ENCODE measurements around the gene MOGAT3.

The MOGAT3 gene

DNA sequence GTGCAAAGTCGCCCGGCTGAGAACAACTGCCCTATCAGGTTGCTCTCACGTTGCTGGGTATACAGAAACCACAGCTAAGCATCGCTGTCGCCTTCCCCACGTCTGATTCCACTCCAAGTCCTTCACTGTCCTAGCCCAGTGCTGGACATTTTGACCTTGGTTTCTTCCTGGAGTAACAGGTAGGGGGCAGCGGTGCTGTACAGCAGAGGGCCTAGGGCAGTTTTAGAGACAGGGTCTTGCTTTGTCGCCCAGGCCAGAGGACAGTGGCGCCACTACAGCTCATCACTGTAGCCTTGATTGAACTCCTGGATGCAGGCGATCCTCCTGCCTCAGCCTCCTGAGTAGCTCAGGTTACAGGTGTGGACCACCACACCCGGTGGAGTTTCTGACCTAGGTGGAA lies 34.2 kb upstream of the MOGAT3 start:
- Histone ChIP-seq H3K36me3 (ENCODE audit: control insufficient read depth, low read length) (peaks cover 35% of the 10 kb centered on the region), H4K20me1 (ENCODE audit: control insufficient read depth, insufficient read depth, low read depth, low read length) (0 out of 2 replicates have a peak, but pooled peaks cover 4% of the 10 kb centered on the region), H3K4me1 (ENCODE audit: control insufficient read depth, low read length) (no peaks in the 10 kb centered on the region), H3K27ac (ENCODE audit: low read depth, low read length) (no peak overlapping the region), H3K27me3 (ENCODE audit: control insufficient read depth, low read length) (no peaks in the 10 kb centered on the region), H3K4me2 (ENCODE audit: low read length) (no peak overlapping the region), H3K9me2 (replicated peaks; ENCODE audit: control insufficient read depth, low read length) (no peaks in the 10 kb centered on the region), H3F3A (ENCODE audit: control insufficient read depth, insufficient read depth) (no peaks in the 10 kb centered on the region), H3K9me3 (ENCODE audit: control insufficient read depth, insufficient read depth, low read length) (no peaks in the 10 kb centered on the region), H3K79me2 (ENCODE audit: control insufficient read depth, low read length) (no peaks in the 10 kb centered on the region), H3K4me3 (ENCODE audit: low read length) (no peak overlapping the region)
- TF ChIP-seq EZH2phosphoT487 (IDR thresholded peaks at IDR 0.05; ENCODE audit: borderline replicate concordance, low read length), result no peak
- TF ChIP-seq, protein P1, sequence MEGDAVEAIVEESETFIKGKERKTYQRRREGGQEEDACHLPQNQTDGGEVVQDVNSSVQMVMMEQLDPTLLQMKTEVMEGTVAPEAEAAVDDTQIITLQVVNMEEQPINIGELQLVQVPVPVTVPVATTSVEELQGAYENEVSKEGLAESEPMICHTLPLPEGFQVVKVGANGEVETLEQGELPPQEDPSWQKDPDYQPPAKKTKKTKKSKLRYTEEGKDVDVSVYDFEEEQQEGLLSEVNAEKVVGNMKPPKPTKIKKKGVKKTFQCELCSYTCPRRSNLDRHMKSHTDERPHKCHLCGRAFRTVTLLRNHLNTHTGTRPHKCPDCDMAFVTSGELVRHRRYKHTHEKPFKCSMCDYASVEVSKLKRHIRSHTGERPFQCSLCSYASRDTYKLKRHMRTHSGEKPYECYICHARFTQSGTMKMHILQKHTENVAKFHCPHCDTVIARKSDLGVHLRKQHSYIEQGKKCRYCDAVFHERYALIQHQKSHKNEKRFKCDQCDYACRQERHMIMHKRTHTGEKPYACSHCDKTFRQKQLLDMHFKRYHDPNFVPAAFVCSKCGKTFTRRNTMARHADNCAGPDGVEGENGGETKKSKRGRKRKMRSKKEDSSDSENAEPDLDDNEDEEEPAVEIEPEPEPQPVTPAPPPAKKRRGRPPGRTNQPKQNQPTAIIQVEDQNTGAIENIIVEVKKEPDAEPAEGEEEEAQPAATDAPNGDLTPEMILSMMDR (IDR thresholded peaks at IDR 0.05; ENCODE audit: low read depth, low read length, poor library complexity, severe bottlenecking), result peak; percentile 62

DNA sequence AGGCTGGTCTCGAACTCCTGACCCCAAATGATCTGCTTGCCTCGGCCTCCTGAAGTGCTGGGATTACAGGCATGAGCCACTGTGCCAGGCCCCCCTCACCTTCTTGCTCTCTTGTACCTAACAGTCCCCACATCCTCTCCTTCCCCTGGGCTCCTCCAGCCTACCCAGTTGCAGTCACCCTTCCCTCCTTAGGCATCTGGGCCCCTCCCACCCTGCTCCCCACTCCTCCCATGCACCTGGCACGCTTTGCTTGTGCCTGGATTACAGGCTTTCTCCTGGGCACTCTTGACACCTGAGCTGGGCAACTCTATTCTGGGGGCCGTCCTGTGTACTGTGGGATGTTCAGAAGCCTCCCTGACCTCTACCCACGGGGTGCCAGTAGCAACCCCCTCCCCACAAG lies 33.8 kb upstream of the MOGAT3 start:
- H3K9me3 ChIP-seq (ENCODE audit: control insufficient read depth, insufficient read depth, low read length), result no peaks in the 10 kb centered on the region
- 0 out of 2 replicates have a peak, but pooled peaks cover 4% of the 10 kb centered on the region for H4K20me1 ChIP-seq (ENCODE audit: control insufficient read depth, insufficient read depth, low read depth, low read length)
- no peaks in the 10 kb centered on the region for H3K27me3 ChIP-seq (ENCODE audit: control insufficient read depth, low read length)
- H3F3A ChIP-seq (ENCODE audit: control insufficient read depth, insufficient read depth), result no peaks in the 10 kb centered on the region
- H3K4me3 ChIP-seq (ENCODE audit: low read length), result no peak overlapping the region
- H3K27ac ChIP-seq (ENCODE audit: low read depth, low read length), result no peak overlapping the region
- H3K9me2 ChIP-seq (replicated peaks; ENCODE audit: control insufficient read depth, low read length), result no peaks in the 10 kb centered on the region
- no peaks in the 10 kb centered on the region for H3K79me2 ChIP-seq (ENCODE audit: control insufficient read depth, low read length)
- H3K4me1 ChIP-seq (ENCODE audit: control insufficient read depth, low read length), result no peaks in the 10 kb centered on the region
- TF ChIP-seq, protein P1 (IDR thresholded peaks at IDR 0.05; ENCODE audit: low read depth, low read length, poor library complexity, severe bottlenecking), result no peak
- no peak for TF ChIP-seq EZH2phosphoT487 (IDR thresholded peaks at IDR 0.05; ENCODE audit: borderline replicate concordance, low read length)
- no peak overlapping the region for H3K4me2 ChIP-seq (ENCODE audit: low read length)
- peaks cover 31% of the 10 kb centered on the region for H3K36me3 ChIP-seq (ENCODE audit: control insufficient read depth, low read length)

- H3K27me3 ChIP-seq (ENCODE audit: control insufficient read depth, low read length), result no peaks in the 10 kb centered on the region
- no peaks in the 10 kb centered on the region for H3K4me1 ChIP-seq (ENCODE audit: control insufficient read depth, low read length)
- H4K20me1 ChIP-seq (ENCODE audit: control insufficient read depth, insufficient read depth, low read depth, low read length), result 0 out of 2 replicates have a peak, but pooled peaks cover 4% of the 10 kb centered on the region
- H3K27ac ChIP-seq (ENCODE audit: low read depth, low read length), result no peak overlapping the region
- TF ChIP-seq EZH2phosphoT487 (IDR thresholded peaks at IDR 0.05; ENCODE audit: borderline replicate concordance, low read length), result no peak
- TF ChIP-seq, protein P1 (IDR thresholded peaks at IDR 0.05; ENCODE audit: low read depth, low read length, poor library complexity, severe bottlenecking), result no peak
- H3K36me3 ChIP-seq (ENCODE audit: control insufficient read depth, low read length), result peaks cover 27% of the 10 kb centered on the region
- H3K9me3 ChIP-seq (ENCODE audit: control insufficient read depth, insufficient read depth, low read length), result no peaks in the 10 kb centered on the region
- no peaks in the 10 kb centered on the region for H3K79me2 ChIP-seq (ENCODE audit: control insufficient read depth, low read length)
- H3K4me3 ChIP-seq (ENCODE audit: low read length), result no peak overlapping the region
- H3K9me2 ChIP-seq (replicated peaks; ENCODE audit: control insufficient read depth, low read length), result no peaks in the 10 kb centered on the region
- H3F3A ChIP-seq (ENCODE audit: control insufficient read depth, insufficient read depth), result no peaks in the 10 kb centered on the region
- no peak overlapping the region for H3K4me2 ChIP-seq (ENCODE audit: low read length)
Observed at GRCh38 chr7:101233907-101234547, 33.2 kb upstream of the MOGAT3 start.

Data from DOHH2 (cell line).